ENCODE measurements around the gene PCDH7.

Gene PCDH7

DNA sequence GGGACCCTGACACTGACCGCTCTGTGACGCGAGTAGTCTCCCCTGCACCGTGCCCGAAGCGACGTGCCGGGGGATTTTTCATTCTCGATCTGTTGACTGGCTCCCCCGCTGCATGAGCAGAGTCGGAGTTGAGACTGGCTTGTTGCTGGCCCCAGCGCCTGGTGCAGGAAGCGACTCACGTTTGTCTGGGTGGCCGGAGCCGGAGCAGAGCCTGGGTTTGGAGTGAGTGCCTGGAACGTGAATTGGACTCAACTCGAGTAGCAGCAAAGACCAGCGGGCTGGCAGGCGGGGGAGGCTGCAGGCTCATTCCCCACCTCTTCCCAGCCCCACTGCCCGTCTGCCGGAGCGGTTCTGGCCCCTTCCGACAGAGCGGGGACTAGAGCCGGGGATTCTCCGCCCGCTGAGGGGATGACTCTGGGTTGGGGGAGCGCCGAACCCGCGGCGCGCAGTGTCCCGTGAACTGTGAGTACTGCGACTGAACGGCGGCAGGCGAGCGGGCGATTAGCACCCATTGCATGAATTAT is 554 bp downstream of the PCDH7 start:
- peak overlapping the region; percentile 73 to 83 for H3K4me3 ChIP-seq (ENCODE audit: low read depth in 1 of 2, low read length in 2 of 2)
- H3K9me3 ChIP-seq (ENCODE audit: low read length): no peaks in the 10 kb centered on the region
- H3K27ac ChIP-seq (ENCODE audit: low read depth, low read length): peak overlapping the region; percentile 83
- H3K36me3 ChIP-seq (ENCODE audit: insufficient read depth, low read length): no peaks in the 10 kb centered on the region
- peak overlapping the region; percentile 54 for H3K9ac ChIP-seq (ENCODE audit: low read length)
- no peaks in the 10 kb centered on the region for H3K27me3 ChIP-seq (ENCODE audit: control insufficient read depth in 1 of 2, insufficient read depth in 2 of 2, low read length in 2 of 2)
- H3K4me1 ChIP-seq (ENCODE audit: insufficient read depth, low read length): no peaks in the 10 kb centered on the region

DNA sequence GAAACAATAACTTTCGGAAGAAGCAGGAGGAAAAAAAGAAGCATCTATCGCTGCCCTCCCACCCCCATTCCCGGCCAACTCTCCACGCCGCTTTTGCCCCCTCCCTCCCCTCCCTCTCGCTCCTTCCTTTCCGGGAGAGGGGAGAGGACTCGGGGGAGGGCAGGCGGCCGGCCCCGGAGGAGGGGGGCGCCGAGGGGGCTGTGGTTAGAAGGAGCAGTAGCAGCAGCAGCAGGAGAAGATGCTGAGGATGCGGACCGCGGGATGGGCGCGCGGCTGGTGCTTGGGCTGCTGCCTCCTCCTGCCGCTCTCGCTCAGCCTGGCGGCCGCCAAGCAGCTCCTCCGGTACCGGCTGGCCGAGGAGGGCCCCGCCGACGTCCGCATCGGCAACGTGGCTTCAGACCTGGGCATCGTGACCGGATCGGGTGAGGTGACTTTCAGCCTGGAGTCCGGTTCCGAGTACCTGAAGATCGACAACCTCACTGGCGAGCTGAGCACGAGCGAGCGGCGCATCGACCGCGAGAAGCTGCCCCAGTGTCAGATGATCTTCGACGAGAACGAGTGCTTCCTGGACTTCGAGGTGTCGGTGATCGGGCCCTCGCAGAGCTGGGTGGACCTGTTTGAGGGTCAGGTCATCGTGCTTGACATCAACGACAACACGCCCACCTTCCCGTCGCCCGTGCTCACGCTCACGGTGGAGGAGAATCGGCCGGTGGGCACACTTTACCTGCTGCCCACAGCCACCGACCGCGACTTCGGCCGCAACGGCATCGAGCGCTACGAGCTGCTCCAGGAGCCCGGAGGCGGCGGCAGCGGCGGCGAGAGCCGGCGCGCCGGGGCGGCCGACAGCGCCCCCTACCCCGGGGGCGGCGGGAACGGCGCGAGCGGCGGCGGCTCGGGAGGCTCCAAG is 1.3 kb downstream of the PCDH7 start:
- Histone ChIP-seq H3K9ac (ENCODE audit: low read length) (peak overlapping the region; percentile 54), H3K4me3 (ENCODE audit: low read depth in 1 of 2, low read length in 2 of 2) (peak overlapping the region; percentile 73 to 83), H3K9me3 (ENCODE audit: low read length) (no peaks in the 10 kb centered on the region), H3K27me3 (ENCODE audit: control insufficient read depth in 1 of 2, insufficient read depth in 2 of 2, low read length in 2 of 2) (no peaks in the 10 kb centered on the region), H3K27ac (ENCODE audit: low read depth, low read length) (peak overlapping the region; percentile 83), H3K36me3 (ENCODE audit: insufficient read depth, low read length) (no peaks in the 10 kb centered on the region), H3K4me1 (ENCODE audit: insufficient read depth, low read length) (no peaks in the 10 kb centered on the region)

DNA sequence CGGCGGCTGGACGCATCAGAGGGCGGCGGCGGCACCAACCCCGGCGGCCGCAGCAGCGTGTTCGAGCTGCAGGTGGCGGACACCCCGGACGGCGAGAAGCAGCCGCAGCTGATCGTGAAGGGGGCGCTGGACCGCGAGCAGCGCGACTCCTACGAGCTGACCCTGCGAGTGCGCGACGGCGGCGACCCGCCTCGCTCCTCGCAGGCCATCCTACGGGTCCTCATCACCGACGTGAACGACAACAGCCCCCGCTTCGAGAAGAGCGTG is 1.9 kb downstream of the PCDH7 start:
- Histone ChIP-seq H3K4me3 (ENCODE audit: low read depth in 1 of 2, low read length in 2 of 2) (peak overlapping the region; percentile 73 to 83), H3K9ac (ENCODE audit: low read length) (peak overlapping the region; percentile 54), H3K27me3 (ENCODE audit: control insufficient read depth in 1 of 2, insufficient read depth in 2 of 2, low read length in 2 of 2) (no peaks in the 10 kb centered on the region), H3K4me1 (ENCODE audit: insufficient read depth, low read length) (no peaks in the 10 kb centered on the region), H3K9me3 (ENCODE audit: low read length) (no peaks in the 10 kb centered on the region), H3K27ac (ENCODE audit: low read depth, low read length) (peak overlapping the region; percentile 48), H3K36me3 (ENCODE audit: insufficient read depth, low read length) (no peaks in the 10 kb centered on the region)

DNA sequence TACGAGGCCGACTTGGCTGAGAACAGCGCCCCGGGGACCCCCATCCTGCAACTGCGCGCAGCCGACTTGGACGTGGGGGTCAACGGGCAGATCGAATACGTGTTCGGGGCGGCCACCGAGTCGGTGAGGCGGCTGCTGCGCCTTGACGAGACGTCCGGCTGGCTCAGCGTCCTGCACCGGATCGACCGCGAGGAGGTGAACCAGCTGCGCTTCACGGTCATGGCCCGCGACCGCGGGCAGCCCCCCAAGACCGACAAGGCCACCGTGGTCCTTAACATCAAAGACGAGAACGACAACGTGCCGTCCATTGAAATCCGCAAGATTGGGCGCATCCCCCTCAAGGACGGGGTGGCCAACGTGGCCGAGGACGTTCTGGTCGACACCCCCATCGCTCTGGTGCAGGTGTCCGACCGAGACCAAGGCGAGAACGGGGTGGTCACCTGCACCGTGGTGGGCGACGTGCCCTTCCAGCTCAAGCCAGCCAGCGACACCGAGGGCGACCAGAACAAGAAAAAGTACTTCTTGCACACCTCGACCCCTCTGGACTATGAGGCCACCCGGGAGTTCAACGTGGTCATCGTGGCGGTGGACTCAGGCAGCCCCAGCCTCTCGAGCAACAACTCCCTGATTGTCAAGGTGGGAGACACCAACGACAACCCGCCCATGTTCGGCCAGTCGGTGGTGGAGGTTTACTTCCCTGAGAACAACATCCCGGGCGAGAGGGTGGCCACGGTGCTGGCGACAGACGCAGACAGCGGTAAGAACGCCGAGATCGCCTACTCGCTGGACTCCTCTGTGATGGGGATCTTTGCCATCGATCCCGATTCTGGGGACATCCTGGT is 2.4 kb downstream of the PCDH7 start:
- Histone ChIP-seq H3K9me3 (ENCODE audit: low read length) (no peaks in the 10 kb centered on the region), H3K4me1 (ENCODE audit: insufficient read depth, low read length) (no peaks in the 10 kb centered on the region), H3K4me3 (ENCODE audit: low read depth in 1 of 2, low read length in 2 of 2) (peak overlapping the region; percentile 73 to 83), H3K27me3 (ENCODE audit: control insufficient read depth in 1 of 2, insufficient read depth in 2 of 2, low read length in 2 of 2) (no peaks in the 10 kb centered on the region), H3K9ac (ENCODE audit: low read length) (peak overlapping the region; percentile 54), H3K27ac (ENCODE audit: low read depth, low read length) (peak overlapping the region; percentile 48), H3K36me3 (ENCODE audit: insufficient read depth, low read length) (no peaks in the 10 kb centered on the region)

DNA sequence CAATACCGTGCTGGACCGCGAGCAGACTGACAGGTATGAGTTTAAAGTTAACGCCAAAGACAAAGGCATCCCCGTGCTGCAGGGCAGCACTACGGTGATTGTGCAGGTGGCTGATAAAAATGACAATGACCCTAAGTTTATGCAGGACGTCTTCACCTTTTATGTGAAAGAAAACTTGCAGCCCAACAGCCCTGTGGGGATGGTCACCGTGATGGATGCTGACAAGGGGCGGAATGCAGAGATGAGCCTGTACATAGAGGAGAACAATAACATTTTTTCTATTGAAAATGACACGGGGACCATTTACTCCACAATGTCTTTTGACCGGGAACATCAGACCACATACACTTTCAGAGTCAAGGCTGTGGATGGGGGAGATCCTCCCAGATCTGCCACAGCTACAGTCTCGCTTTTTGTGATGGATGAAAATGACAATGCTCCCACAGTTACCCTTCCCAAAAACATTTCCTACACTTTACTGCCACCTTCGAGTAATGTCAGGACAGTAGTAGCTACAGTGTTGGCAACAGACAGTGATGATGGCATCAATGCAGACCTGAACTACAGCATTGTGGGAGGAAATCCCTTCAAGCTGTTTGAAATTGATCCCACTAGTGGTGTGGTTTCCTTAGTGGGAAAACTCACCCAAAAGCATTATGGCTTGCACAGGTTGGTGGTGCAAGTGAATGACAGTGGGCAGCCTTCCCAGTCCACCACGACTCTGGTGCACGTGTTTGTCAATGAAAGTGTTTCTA is 3.2 kb downstream of the PCDH7 start:
- Histone ChIP-seq H3K36me3 (ENCODE audit: insufficient read depth, low read length) (no peaks in the 10 kb centered on the region), H3K27me3 (ENCODE audit: control insufficient read depth in 1 of 2, insufficient read depth in 2 of 2, low read length in 2 of 2) (no peaks in the 10 kb centered on the region), H3K27ac (ENCODE audit: low read depth, low read length) (peak overlapping the region; percentile 1), H3K9ac (ENCODE audit: low read length) (peak overlapping the region; percentile 54), H3K9me3 (ENCODE audit: low read length) (no peaks in the 10 kb centered on the region), H3K4me1 (ENCODE audit: insufficient read depth, low read length) (no peaks in the 10 kb centered on the region), H3K4me3 (ENCODE audit: low read depth in 1 of 2, low read length in 2 of 2) (peak overlapping the region; percentile 73 to 83)

DNA sequence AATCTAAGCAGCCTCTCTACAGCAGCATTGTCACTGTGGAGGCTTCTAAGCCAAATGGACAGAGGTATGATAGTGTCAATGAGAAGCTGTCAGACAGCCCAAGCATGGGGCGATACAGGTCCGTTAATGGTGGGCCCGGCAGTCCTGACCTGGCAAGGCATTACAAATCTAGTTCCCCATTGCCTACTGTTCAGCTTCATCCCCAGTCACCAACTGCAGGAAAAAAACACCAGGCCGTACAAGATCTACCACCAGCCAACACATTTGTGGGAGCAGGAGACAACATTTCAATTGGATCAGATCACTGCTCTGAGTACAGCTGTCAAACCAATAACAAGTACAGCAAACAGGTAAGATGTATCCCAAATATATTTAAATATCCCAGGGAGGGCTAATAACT is 4.1 kb downstream of the PCDH7 start:
- H3K4me3 ChIP-seq (ENCODE audit: low read depth in 1 of 2, low read length in 2 of 2): peak overlapping the region in 1 of 2 donors; percentile 83
- H3K27me3 ChIP-seq (ENCODE audit: control insufficient read depth in 1 of 2, insufficient read depth in 2 of 2, low read length in 2 of 2): no peaks in the 10 kb centered on the region
- H3K4me1 ChIP-seq (ENCODE audit: insufficient read depth, low read length): no peaks in the 10 kb centered on the region
- no peaks in the 10 kb centered on the region for H3K36me3 ChIP-seq (ENCODE audit: insufficient read depth, low read length)
- peak overlapping the region; percentile 48 for H3K27ac ChIP-seq (ENCODE audit: low read depth, low read length)
- H3K9me3 ChIP-seq (ENCODE audit: low read length): no peaks in the 10 kb centered on the region
- H3K9ac ChIP-seq (ENCODE audit: low read length): peak overlapping the region; percentile 9

DNA sequence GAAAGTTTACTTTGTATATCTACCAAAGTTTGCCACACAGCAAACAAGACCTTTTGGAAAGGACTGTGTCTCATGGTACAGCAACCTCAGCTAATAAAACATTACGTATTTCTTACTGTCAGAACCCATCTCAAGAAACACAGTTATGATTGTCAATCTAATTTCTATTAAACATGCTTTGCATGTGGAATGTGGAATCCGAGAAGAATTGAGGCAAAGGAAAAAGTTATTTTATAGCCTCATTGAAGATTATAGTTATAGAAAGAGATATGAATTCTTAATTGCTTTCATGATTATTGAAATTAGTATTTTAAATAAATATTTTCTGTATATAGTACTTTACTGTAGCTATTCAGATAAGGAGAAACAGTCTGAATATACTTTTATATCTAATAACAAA is 5.4 kb downstream of the PCDH7 start:
- H3K27me3 ChIP-seq (ENCODE audit: control insufficient read depth in 1 of 2, insufficient read depth in 2 of 2, low read length in 2 of 2): no peaks in the 10 kb centered on the region
- peak overlapping the region in 1 of 2 donors; percentile 83 for H3K4me3 ChIP-seq (ENCODE audit: low read depth in 1 of 2, low read length in 2 of 2)
- no peaks in the 10 kb centered on the region for H3K9me3 ChIP-seq (ENCODE audit: low read length)
- peak overlapping the region; percentile 19 for H3K27ac ChIP-seq (ENCODE audit: low read depth, low read length)
- no peak overlapping the region for H3K9ac ChIP-seq (ENCODE audit: low read length)
- H3K36me3 ChIP-seq (ENCODE audit: insufficient read depth, low read length): no peaks in the 10 kb centered on the region
- no peaks in the 10 kb centered on the region for H3K4me1 ChIP-seq (ENCODE audit: insufficient read depth, low read length)

DNA sequence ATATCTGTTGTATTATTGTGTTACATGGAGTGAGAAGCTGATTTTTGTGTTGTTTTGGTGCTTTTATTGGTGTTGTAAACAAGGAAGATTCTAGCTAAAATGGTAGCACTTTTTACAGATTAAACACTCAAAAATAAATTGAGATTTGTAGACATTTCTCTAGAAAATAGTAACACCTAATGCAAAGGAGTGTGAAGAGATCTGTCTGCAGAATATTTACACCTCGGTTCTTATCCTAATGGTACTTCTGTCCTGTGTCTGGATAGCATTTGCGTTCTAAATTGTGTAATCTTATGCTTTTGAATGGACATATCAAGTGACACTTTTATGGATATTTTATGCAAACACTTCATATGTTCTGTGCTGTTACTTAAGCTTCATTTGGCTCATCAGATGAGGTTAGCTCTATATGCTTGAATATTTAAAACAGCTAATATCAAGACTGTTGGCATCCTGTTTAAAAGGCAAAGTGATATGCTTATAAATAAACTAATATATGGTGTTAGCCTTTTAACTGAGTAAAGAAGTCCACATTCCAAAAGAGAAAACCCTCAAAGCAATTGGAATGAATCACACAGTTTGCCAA is 6.0 kb downstream of the PCDH7 start:
- no peaks in the 10 kb centered on the region for H3K36me3 ChIP-seq (ENCODE audit: insufficient read depth, low read length)
- H3K9me3 ChIP-seq (ENCODE audit: low read length): no peaks in the 10 kb centered on the region
- peak overlapping the region; percentile 7 to 38 for H3K4me3 ChIP-seq (ENCODE audit: low read depth in 1 of 2, low read length in 2 of 2)
- no peak overlapping the region for H3K27ac ChIP-seq (ENCODE audit: low read depth, low read length)
- H3K27me3 ChIP-seq (ENCODE audit: control insufficient read depth in 1 of 2, insufficient read depth in 2 of 2, low read length in 2 of 2): no peaks in the 10 kb centered on the region
- H3K4me1 ChIP-seq (ENCODE audit: insufficient read depth, low read length): no peaks in the 10 kb centered on the region
- H3K9ac ChIP-seq (ENCODE audit: low read length): no peak overlapping the region

DNA sequence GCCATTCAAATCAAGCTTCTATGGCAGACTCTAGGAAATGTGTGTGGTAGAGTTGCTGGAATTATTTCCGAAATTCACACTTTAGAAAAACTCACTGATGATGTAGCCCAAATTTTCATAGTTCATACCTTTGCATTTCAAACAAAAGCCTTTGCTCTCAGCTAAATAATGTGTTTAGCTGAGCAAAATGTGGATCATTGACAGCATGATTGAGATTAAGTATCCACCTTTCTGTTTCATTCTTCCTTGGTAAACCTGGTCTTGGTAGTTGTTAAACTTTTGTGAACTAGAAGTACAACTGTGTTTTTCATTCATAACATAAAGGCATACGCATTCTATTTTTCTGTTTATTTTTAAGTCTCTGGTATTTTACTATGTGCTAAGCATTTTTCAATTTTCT is 7.2 kb downstream of the PCDH7 start:
- no peak overlapping the region for H3K27ac ChIP-seq (ENCODE audit: low read depth, low read length)
- no peak overlapping the region for H3K4me3 ChIP-seq (ENCODE audit: low read depth in 1 of 2, low read length in 2 of 2)
- H3K9me3 ChIP-seq (ENCODE audit: low read length): no peaks in the 10 kb centered on the region

DNA sequence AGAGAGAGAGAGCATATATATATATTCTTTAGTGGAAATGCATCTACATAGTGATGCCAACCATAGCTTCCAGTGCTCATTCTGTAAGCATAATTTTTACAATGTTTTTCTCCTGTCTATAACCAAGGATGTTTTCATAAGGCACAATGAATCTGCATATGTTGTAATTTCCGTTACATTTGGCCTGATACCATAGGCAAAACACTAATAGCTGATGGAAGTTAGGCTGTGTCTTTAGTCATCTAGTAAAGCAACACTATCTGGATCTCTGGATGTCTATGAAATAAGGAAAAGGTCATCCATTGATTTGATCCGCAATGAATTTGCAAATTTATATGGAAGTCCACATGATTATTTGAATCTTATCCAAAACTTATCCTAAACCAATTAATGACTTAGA is 8.1 kb downstream of the PCDH7 start:
- Histone ChIP-seq H3K9me3 (ENCODE audit: low read length) (no peaks in the 10 kb centered on the region), H3K4me3 (ENCODE audit: low read depth in 1 of 2, low read length in 2 of 2) (no peak overlapping the region), H3K27ac (ENCODE audit: low read depth, low read length) (no peak overlapping the region), H3K4me1 (ENCODE audit: insufficient read depth, low read length) (no peaks in the 10 kb centered on the region), H3K9ac (ENCODE audit: low read length) (no peak overlapping the region), H3K27me3 (ENCODE audit: control insufficient read depth in 1 of 2, insufficient read depth in 2 of 2, low read length in 2 of 2) (no peaks in the 10 kb centered on the region), H3K36me3 (ENCODE audit: insufficient read depth, low read length) (no peaks in the 10 kb centered on the region)

More for the DNA sequence above, 7.2 kb downstream of the PCDH7 start:
- H3K36me3 ChIP-seq (ENCODE audit: insufficient read depth, low read length): no peaks in the 10 kb centered on the region
- H3K4me1 ChIP-seq (ENCODE audit: insufficient read depth, low read length): no peaks in the 10 kb centered on the region
- no peak overlapping the region for H3K9ac ChIP-seq (ENCODE audit: low read length)
- no peaks in the 10 kb centered on the region for H3K27me3 ChIP-seq (ENCODE audit: control insufficient read depth in 1 of 2, insufficient read depth in 2 of 2, low read length in 2 of 2)

DNA sequence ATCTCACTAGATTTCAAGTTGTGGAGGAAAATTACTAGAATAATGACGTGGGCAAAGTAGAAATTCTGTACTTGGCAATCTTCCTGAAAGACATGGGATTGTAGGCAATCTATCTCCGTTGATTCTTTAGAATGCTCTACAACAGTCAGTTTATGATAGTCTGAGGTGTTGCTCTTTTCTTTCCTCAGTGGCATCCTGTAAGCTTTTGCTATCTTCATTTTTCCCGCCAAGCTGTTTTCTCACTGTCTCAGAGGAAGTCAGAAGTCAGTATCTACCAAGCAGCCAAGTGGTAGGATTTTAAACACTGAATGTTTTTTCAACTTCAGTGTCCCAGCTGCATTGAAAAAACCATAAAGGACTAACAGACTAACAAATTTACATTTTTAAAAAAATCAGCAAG is 23.7 kb downstream of the PCDH7 start:
- H3K27me3 ChIP-seq (ENCODE audit: control insufficient read depth in 1 of 2, insufficient read depth in 2 of 2, low read length in 2 of 2): no peaks in the 10 kb centered on the region
- peaks cover 19% of the 10 kb centered on the region for H3K4me1 ChIP-seq (ENCODE audit: insufficient read depth, low read length)
- H3K9me3 ChIP-seq (ENCODE audit: low read length): no peaks in the 10 kb centered on the region
- no peak overlapping the region for H3K4me3 ChIP-seq (ENCODE audit: low read depth in 1 of 2, low read length in 2 of 2)
- no peaks in the 10 kb centered on the region for H3K36me3 ChIP-seq (ENCODE audit: insufficient read depth, low read length)
- H3K9ac ChIP-seq (ENCODE audit: low read length): no peak overlapping the region
- H3K27ac ChIP-seq (ENCODE audit: low read depth, low read length): no peak overlapping the region
